ENCODE data around the gene MED13.

The MED13 gene

GRCh38 chr17:62110923-62111484 lies 45.9 kb upstream of the MED13 start:
- Histone ChIP-seq H3K4me2 (ENCODE audit: insufficient read depth, low read length, poor library complexity, severe bottlenecking) (no peak overlapping the region), H3K4me1 (ENCODE audit: control insufficient read depth in 2 of 2, insufficient read depth in 1 of 2, low read depth in 1 of 2, low read length in 2 of 2) (no peaks in the 10 kb centered on the region), H2BK5ac (ENCODE audit: low read length) (no peak overlapping the region), H2AFZ (ENCODE audit: low read length) (no peak overlapping the region), H4K91ac (ENCODE audit: low read depth, low read length, poor library complexity) (no peak overlapping the region), H3K36me3 (replicated peaks in 1 of 2; ENCODE audit: control insufficient read depth in 2 of 2, insufficient read depth in 2 of 2, low read length in 2 of 2) (no peaks in the 10 kb centered on the region), H3K14ac (ENCODE audit: low read length) (no peak overlapping the region), H3K18ac (ENCODE audit: low read length) (no peak overlapping the region), H3K9me3 (replicated peaks in 1 of 2; ENCODE audit: control insufficient read depth in 2 of 2, insufficient read depth in 1 of 2, low read depth in 1 of 2, low read length in 2 of 2) (no peaks in the 10 kb centered on the region), H3K27me3 (ENCODE audit: control insufficient read depth in 3 of 3, insufficient read depth in 3 of 3, low read depth in 1 of 3, low read length in 3 of 3) (no peaks in the 10 kb centered on the region), H2BK15ac (ENCODE audit: low read length) (no peak overlapping the region), H2BK120ac (ENCODE audit: low read depth, low read length) (no peak overlapping the region), H3K27ac (replicated peaks; ENCODE audit: low read length) (no peak overlapping the region), H3K4me3 (ENCODE audit: low read length in 2 of 2) (no peak overlapping the region), H3K79me1 (ENCODE audit: low read depth, low read length) (no peaks in the 10 kb centered on the region), H3K23ac (ENCODE audit: low read depth, low read length, poor library complexity) (no peak overlapping the region), H2BK12ac (ENCODE audit: low read length) (no peak overlapping the region), H3K4ac (ENCODE audit: low read length) (no peak overlapping the region), H2AK5ac (ENCODE audit: low read depth, low read length) (no peak overlapping the region), H3K9ac (ENCODE audit: low read depth, low read length, poor library complexity) (no peak overlapping the region), H4K8ac (ENCODE audit: low read depth, low read length) (no peak overlapping the region)
- DNase-seq (ENCODE audit: low spot score), result no peak
- WGBS, 2 donors (ENCODE audit: extremely low coverage in 2 of 2, insufficient read length in 2 of 2, insufficient replicate concordance in 1 of 2), result no CpG with 5 or more reads among the region's 3 CpGs

- H2BK120ac ChIP-seq (ENCODE audit: low read depth, low read length), result no peak overlapping the region
- no peak overlapping the region for H3K4me3 ChIP-seq (ENCODE audit: low read length in 2 of 2)
- no peak overlapping the region for H3K9ac ChIP-seq (ENCODE audit: low read depth, low read length, poor library complexity)
- H2BK5ac ChIP-seq (ENCODE audit: low read length), result no peak overlapping the region
- H2AFZ ChIP-seq (ENCODE audit: low read length), result no peak overlapping the region
- H2BK12ac ChIP-seq (ENCODE audit: low read length), result no peak overlapping the region
- no peaks in the 10 kb centered on the region for H3K36me3 ChIP-seq (replicated peaks in 1 of 2; ENCODE audit: control insufficient read depth in 2 of 2, insufficient read depth in 2 of 2, low read length in 2 of 2)
- no peak overlapping the region for H3K14ac ChIP-seq (ENCODE audit: low read length)
- H3K27me3 ChIP-seq (ENCODE audit: control insufficient read depth in 3 of 3, insufficient read depth in 3 of 3, low read depth in 1 of 3, low read length in 3 of 3), result no peaks in the 10 kb centered on the region
- H3K18ac ChIP-seq (ENCODE audit: low read length), result no peak overlapping the region
- no peak overlapping the region for H3K4ac ChIP-seq (ENCODE audit: low read length)
- H3K23ac ChIP-seq (ENCODE audit: low read depth, low read length, poor library complexity), result no peak overlapping the region
- H4K91ac ChIP-seq (ENCODE audit: low read depth, low read length, poor library complexity), result no peak overlapping the region
- no peaks in the 10 kb centered on the region for H3K79me1 ChIP-seq (ENCODE audit: low read depth, low read length)
- H3K4me2 ChIP-seq (ENCODE audit: insufficient read depth, low read length, poor library complexity, severe bottlenecking), result no peak overlapping the region
- no peak overlapping the region for H2AK5ac ChIP-seq (ENCODE audit: low read depth, low read length)
- H3K4me1 ChIP-seq (ENCODE audit: control insufficient read depth in 2 of 2, insufficient read depth in 1 of 2, low read depth in 1 of 2, low read length in 2 of 2), result no peaks in the 10 kb centered on the region
- H2BK15ac ChIP-seq (ENCODE audit: low read length), result no peak overlapping the region
- DNase-seq (ENCODE audit: low spot score), result no peak
- H3K9me3 ChIP-seq (replicated peaks in 1 of 2; ENCODE audit: control insufficient read depth in 2 of 2, insufficient read depth in 1 of 2, low read depth in 1 of 2, low read length in 2 of 2), result no peaks in the 10 kb centered on the region
- no peak overlapping the region for H4K8ac ChIP-seq (ENCODE audit: low read depth, low read length)
- H3K27ac ChIP-seq (replicated peaks; ENCODE audit: low read length), result no peak overlapping the region
- no CpG with 5 or more reads among the region's 4 CpGs for WGBS, 2 donors (ENCODE audit: extremely low coverage in 2 of 2, insufficient read length in 2 of 2, insufficient replicate concordance in 1 of 2)
Measured at GRCh38 chr17:62109924-62110323, 44.8 kb upstream of the MED13 start.

- H3K27ac ChIP-seq (replicated peaks; ENCODE audit: low read length), result no peak overlapping the region
- no peak overlapping the region for H3K4me3 ChIP-seq (ENCODE audit: low read length in 2 of 2)
- H3K4me1 ChIP-seq (ENCODE audit: control insufficient read depth in 2 of 2, insufficient read depth in 1 of 2, low read depth in 1 of 2, low read length in 2 of 2), result no peaks in the 10 kb centered on the region
- no peak overlapping the region for H2AFZ ChIP-seq (ENCODE audit: low read length)
- H3K9ac ChIP-seq (ENCODE audit: low read depth, low read length, poor library complexity), result no peak overlapping the region
- H4K8ac ChIP-seq (ENCODE audit: low read depth, low read length), result no peak overlapping the region
- H4K91ac ChIP-seq (ENCODE audit: low read depth, low read length, poor library complexity), result no peak overlapping the region
- no peaks in the 10 kb centered on the region for H3K27me3 ChIP-seq (ENCODE audit: control insufficient read depth in 3 of 3, insufficient read depth in 3 of 3, low read depth in 1 of 3, low read length in 3 of 3)
- H3K14ac ChIP-seq (ENCODE audit: low read length), result no peak overlapping the region
- H2BK15ac ChIP-seq (ENCODE audit: low read length), result no peak overlapping the region
- H2BK5ac ChIP-seq (ENCODE audit: low read length), result no peak overlapping the region
- H3K23ac ChIP-seq (ENCODE audit: low read depth, low read length, poor library complexity), result no peak overlapping the region
- peak; percentile 18 for DNase-seq (ENCODE audit: low spot score)
- no peak overlapping the region for H3K18ac ChIP-seq (ENCODE audit: low read length)
- no peaks in the 10 kb centered on the region for H3K79me1 ChIP-seq (ENCODE audit: low read depth, low read length)
- WGBS, 2 donors (ENCODE audit: extremely low coverage in 2 of 2, insufficient read length in 2 of 2, insufficient replicate concordance in 1 of 2), result no CpG with 5 or more reads among the region's 2 CpGs
- no peak overlapping the region for H2BK120ac ChIP-seq (ENCODE audit: low read depth, low read length)
- no peaks in the 10 kb centered on the region for H3K36me3 ChIP-seq (replicated peaks in 1 of 2; ENCODE audit: control insufficient read depth in 2 of 2, insufficient read depth in 2 of 2, low read length in 2 of 2)
- no peak overlapping the region for H2AK5ac ChIP-seq (ENCODE audit: low read depth, low read length)
- H3K4me2 ChIP-seq (ENCODE audit: insufficient read depth, low read length, poor library complexity, severe bottlenecking), result no peak overlapping the region
- no peak overlapping the region for H2BK12ac ChIP-seq (ENCODE audit: low read length)
- no peak overlapping the region for H3K4ac ChIP-seq (ENCODE audit: low read length)
- no peaks in the 10 kb centered on the region for H3K9me3 ChIP-seq (replicated peaks in 1 of 2; ENCODE audit: control insufficient read depth in 2 of 2, insufficient read depth in 1 of 2, low read depth in 1 of 2, low read length in 2 of 2)
Measured at GRCh38 chr17:62109378-62109902, 44.4 kb upstream of the MED13 start.

GRCh38 chr17:62105861-62106260 lies 40.8 kb upstream of the MED13 start:
- Histone ChIP-seq H3K4me1 (ENCODE audit: control insufficient read depth in 2 of 2, insufficient read depth in 1 of 2, low read depth in 1 of 2, low read length in 2 of 2) (no peaks in the 10 kb centered on the region), H2BK5ac (ENCODE audit: low read length) (no peak overlapping the region), H2BK15ac (ENCODE audit: low read length) (no peak overlapping the region), H3K9me3 (replicated peaks in 1 of 2; ENCODE audit: control insufficient read depth in 2 of 2, insufficient read depth in 1 of 2, low read depth in 1 of 2, low read length in 2 of 2) (no peaks in the 10 kb centered on the region), H4K91ac (ENCODE audit: low read depth, low read length, poor library complexity) (no peak overlapping the region), H3K79me1 (ENCODE audit: low read depth, low read length) (no peaks in the 10 kb centered on the region), H4K8ac (ENCODE audit: low read depth, low read length) (no peak overlapping the region), H3K23ac (ENCODE audit: low read depth, low read length, poor library complexity) (no peak overlapping the region), H3K4ac (ENCODE audit: low read length) (no peak overlapping the region), H2AK5ac (ENCODE audit: low read depth, low read length) (no peak overlapping the region), H2BK12ac (ENCODE audit: low read length) (no peak overlapping the region), H3K14ac (ENCODE audit: low read length) (no peak overlapping the region), H3K4me2 (ENCODE audit: insufficient read depth, low read length, poor library complexity, severe bottlenecking) (no peak overlapping the region), H2BK120ac (ENCODE audit: low read depth, low read length) (no peak overlapping the region), H2AFZ (ENCODE audit: low read length) (no peak overlapping the region), H3K36me3 (replicated peaks in 1 of 2; ENCODE audit: control insufficient read depth in 2 of 2, insufficient read depth in 2 of 2, low read length in 2 of 2) (no peaks in the 10 kb centered on the region), H3K27me3 (ENCODE audit: control insufficient read depth in 3 of 3, insufficient read depth in 3 of 3, low read depth in 1 of 3, low read length in 3 of 3) (no peaks in the 10 kb centered on the region), H3K27ac (replicated peaks; ENCODE audit: low read length) (no peak overlapping the region), H3K9ac (ENCODE audit: low read depth, low read length, poor library complexity) (no peak overlapping the region), H3K4me3 (ENCODE audit: low read length in 2 of 2) (no peak overlapping the region), H3K18ac (ENCODE audit: low read length) (no peak overlapping the region)
- WGBS, 2 donors (ENCODE audit: extremely low coverage in 2 of 2, insufficient read length in 2 of 2, insufficient replicate concordance in 1 of 2), result no CpG with 5 or more reads among the region's 1 CpG
- DNase-seq (ENCODE audit: low spot score), result no peak
